ENCODE data around the gene DDR1. TPM values are rescaled to one million over a fixed set of nuclear protein-coding genes. Genes with fewer than 3 reads are reported as not detected.

Gene DDR1

Small RNA genes lying within 50 kb of the gene (small RNA-seq; reads per million reads assigned to genes)
- not detected for gene RF00019 (ENCODE audit: insufficient read depth)
